ENCODE results near the gene ACTR1B. TPM values are rescaled to one million over a fixed set of nuclear protein-coding genes. Genes with fewer than 3 reads are reported as not detected.
"Not testable (repeated sequence)": the region's sequence is repeated elsewhere in the genome, so short reads cannot be mapped to it uniquely, and the experiment has no call there.

ACTR1B gene
- total RNA-seq, 1 donor from 2014 or later: 35.6 TPM

DNA sequence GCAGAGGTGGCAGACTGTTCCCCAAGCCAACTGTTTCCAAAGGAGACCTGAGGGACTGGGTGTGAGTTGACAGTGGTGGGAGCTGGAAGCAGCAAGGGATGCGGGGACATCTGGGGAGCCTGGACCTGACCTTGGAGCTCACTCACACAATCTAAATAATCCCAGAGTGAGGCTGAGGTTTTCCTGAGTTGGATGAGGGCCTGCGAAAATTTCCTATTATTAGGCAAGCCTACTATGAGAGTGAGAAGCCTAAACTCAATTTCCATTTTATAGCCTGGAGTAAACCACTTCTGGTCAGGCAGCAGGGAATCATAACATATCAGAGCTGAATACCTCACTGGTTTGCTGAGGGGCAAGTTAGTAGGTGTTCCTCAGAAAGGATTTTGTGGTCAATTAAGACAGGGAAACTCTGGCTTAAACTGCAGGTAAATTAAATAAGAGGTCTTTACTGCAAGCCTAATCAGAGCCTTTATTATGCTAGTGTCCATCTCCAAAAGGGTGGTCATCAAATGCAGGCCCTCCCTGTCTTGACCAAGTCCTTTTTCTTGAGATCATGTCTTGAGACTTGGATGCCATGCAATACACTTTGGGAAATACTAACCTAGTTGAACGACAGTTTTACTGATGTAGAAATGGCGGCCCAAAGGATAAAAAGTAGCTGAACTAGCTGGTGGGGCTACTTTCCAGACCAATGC lies 19.7 kb downstream of the ACTR1B start:
- Histone ChIP-seq H3K9me3 (ENCODE audit: insufficient read depth, low read depth, low read length) (no peaks in the 10 kb centered on the region), H3K27ac (ENCODE audit: low read depth, low read length) (no peak overlapping the region), H3K36me3 (ENCODE audit: insufficient read depth, low read length) (peaks cover 15% of the 10 kb centered on the region), H4K20me1 (ENCODE audit: insufficient read depth, low read length) (peaks cover 5% of the 10 kb centered on the region), H3K79me2 (ENCODE audit: insufficient read depth, low read length) (peaks cover 22% of the 10 kb centered on the region), H3K9ac (ENCODE audit: low read length) (no peak overlapping the region), H2AFZ (ENCODE audit: low read depth, low read length) (no peak overlapping the region), H3K27me3 (ENCODE audit: insufficient read depth, low read length) (peaks cover 2% of the 10 kb centered on the region), H3K4me1 (ENCODE audit: insufficient read depth, low read length) (peaks cover 13% of the 10 kb centered on the region), H3K4me3 (ENCODE audit: insufficient read depth, low read depth, low read length) (no peak overlapping the region), H3K4me2 (ENCODE audit: low read length) (no peak overlapping the region)
- FAIRE-seq: no peak
- H3K4me3 Mint-ChIP-seq (ENCODE audit: unreplicated experiment): peak overlapping the region; percentile 14
- no peak for DNase-seq (ENCODE audit: low read depth)
- H3K4me1 Mint-ChIP-seq (ENCODE audit: low read depth, unreplicated experiment): peaks cover 7% of the 10 kb centered on the region
- H3K36me3 Mint-ChIP-seq (ENCODE audit: low read depth, unreplicated experiment): peaks cover 2% of the 10 kb centered on the region
- H3K27me3 Mint-ChIP-seq (ENCODE audit: low read depth, unreplicated experiment): no peaks in the 10 kb centered on the region
- no peak overlapping the region for H3K27ac Mint-ChIP-seq (ENCODE audit: unreplicated experiment)
- H3K9me3 Mint-ChIP-seq (ENCODE audit: unreplicated experiment): no peaks in the 10 kb centered on the region
- TF ChIP-seq EZH2 (IDR thresholded peaks at IDR 0.05; ENCODE audit: insufficient read depth, low read length): no peak
- TF ChIP-seq, protein P1, sequence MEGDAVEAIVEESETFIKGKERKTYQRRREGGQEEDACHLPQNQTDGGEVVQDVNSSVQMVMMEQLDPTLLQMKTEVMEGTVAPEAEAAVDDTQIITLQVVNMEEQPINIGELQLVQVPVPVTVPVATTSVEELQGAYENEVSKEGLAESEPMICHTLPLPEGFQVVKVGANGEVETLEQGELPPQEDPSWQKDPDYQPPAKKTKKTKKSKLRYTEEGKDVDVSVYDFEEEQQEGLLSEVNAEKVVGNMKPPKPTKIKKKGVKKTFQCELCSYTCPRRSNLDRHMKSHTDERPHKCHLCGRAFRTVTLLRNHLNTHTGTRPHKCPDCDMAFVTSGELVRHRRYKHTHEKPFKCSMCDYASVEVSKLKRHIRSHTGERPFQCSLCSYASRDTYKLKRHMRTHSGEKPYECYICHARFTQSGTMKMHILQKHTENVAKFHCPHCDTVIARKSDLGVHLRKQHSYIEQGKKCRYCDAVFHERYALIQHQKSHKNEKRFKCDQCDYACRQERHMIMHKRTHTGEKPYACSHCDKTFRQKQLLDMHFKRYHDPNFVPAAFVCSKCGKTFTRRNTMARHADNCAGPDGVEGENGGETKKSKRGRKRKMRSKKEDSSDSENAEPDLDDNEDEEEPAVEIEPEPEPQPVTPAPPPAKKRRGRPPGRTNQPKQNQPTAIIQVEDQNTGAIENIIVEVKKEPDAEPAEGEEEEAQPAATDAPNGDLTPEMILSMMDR (IDR thresholded peaks at IDR 0.05; ENCODE audit: insufficient read depth, low read depth, low read length): no peak

DNA sequence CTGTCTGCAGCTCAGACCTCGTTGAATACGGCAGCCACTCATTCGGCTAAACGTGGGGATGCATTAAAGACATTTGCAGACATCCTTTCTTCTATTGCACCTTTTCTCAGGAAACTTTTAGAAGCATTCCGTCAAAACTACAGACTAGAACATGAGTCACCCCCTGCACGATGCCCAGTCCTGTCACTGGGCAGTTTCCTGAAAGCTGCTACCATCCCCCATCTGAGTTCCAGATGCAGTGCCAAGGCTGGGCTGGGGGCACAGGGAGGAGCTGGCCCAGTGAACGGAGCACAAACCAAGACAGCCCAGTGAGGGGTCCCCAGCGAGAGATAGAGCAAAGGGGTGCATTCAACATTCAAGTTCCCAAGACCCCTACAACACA lies 37.8 kb downstream of the ACTR1B start:
- H3K79me2 ChIP-seq (ENCODE audit: insufficient read depth, low read length); H3K27me3 ChIP-seq (ENCODE audit: insufficient read depth, low read length); H3K4me1 Mint-ChIP-seq (ENCODE audit: low read depth, unreplicated experiment); H3K4me1 ChIP-seq (ENCODE audit: insufficient read depth, low read length); H3K27ac Mint-ChIP-seq (ENCODE audit: unreplicated experiment); H3K9ac ChIP-seq (ENCODE audit: low read length); H3K4me3 ChIP-seq (ENCODE audit: insufficient read depth, low read depth, low read length); H3K4me2 ChIP-seq (ENCODE audit: low read length); DNase-seq (ENCODE audit: low read depth); H3K27ac ChIP-seq (ENCODE audit: low read depth, low read length); H3K9me3 Mint-ChIP-seq (ENCODE audit: unreplicated experiment); H3K9me3 ChIP-seq (ENCODE audit: insufficient read depth, low read depth, low read length); H3K4me3 Mint-ChIP-seq (ENCODE audit: unreplicated experiment); H3K36me3 ChIP-seq (ENCODE audit: insufficient read depth, low read length); H4K20me1 ChIP-seq (ENCODE audit: insufficient read depth, low read length); H3K36me3 Mint-ChIP-seq (ENCODE audit: low read depth, unreplicated experiment); FAIRE-seq; H2AFZ ChIP-seq (ENCODE audit: low read depth, low read length): not testable (repeated sequence)
- H3K27me3 Mint-ChIP-seq (ENCODE audit: low read depth, unreplicated experiment): peaks cover 12% of the 10 kb centered on the region

DNA sequence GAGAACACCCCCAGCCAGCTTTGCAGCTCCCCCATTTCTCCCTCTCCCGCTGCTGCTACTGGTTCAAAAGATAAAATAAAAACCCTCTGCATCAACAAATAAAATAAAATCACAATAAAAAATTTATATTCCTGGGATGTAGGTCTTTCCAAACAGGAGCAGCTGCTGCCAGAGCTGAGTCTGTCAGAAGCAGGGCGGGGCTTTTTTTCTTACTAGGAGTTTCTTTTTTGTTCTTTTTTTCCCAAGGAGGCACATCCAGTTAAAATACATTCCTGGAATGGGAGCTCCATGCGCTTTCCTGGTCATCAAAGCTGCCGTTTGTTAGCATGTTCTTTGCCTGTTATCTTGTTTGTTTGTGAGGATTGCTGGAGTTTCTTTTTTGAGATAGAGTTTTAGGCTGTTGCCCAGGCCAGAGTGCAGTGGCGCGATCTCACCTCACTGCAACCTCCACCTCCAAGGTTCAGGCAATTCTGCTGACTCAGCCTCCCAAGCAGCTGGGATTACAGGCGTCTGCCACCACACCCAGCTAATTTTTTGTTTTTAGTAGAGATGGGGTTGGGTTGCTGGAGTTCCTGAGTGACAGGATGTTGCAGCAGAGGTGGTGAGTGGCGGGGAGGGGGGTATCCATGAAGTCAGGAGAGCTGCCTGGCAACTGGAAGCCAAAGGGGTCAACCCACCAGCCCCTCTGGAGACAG lies 38.3 kb downstream of the ACTR1B start:
- H3K9ac ChIP-seq (ENCODE audit: low read length); H3K9me3 ChIP-seq (ENCODE audit: insufficient read depth, low read depth, low read length); H3K27ac Mint-ChIP-seq (ENCODE audit: unreplicated experiment); H3K79me2 ChIP-seq (ENCODE audit: insufficient read depth, low read length); H3K27me3 ChIP-seq (ENCODE audit: insufficient read depth, low read length); DNase-seq (ENCODE audit: low read depth); H3K27ac ChIP-seq (ENCODE audit: low read depth, low read length); H3K36me3 Mint-ChIP-seq (ENCODE audit: low read depth, unreplicated experiment); FAIRE-seq; H3K4me3 ChIP-seq (ENCODE audit: insufficient read depth, low read depth, low read length); H4K20me1 ChIP-seq (ENCODE audit: insufficient read depth, low read length); H3K4me3 Mint-ChIP-seq (ENCODE audit: unreplicated experiment); H3K36me3 ChIP-seq (ENCODE audit: insufficient read depth, low read length); H3K4me2 ChIP-seq (ENCODE audit: low read length); H3K4me1 Mint-ChIP-seq (ENCODE audit: low read depth, unreplicated experiment); H3K27me3 Mint-ChIP-seq (ENCODE audit: low read depth, unreplicated experiment); H2AFZ ChIP-seq (ENCODE audit: low read depth, low read length); H3K4me1 ChIP-seq (ENCODE audit: insufficient read depth, low read length); H3K9me3 Mint-ChIP-seq (ENCODE audit: unreplicated experiment): not testable (repeated sequence)

DNA sequence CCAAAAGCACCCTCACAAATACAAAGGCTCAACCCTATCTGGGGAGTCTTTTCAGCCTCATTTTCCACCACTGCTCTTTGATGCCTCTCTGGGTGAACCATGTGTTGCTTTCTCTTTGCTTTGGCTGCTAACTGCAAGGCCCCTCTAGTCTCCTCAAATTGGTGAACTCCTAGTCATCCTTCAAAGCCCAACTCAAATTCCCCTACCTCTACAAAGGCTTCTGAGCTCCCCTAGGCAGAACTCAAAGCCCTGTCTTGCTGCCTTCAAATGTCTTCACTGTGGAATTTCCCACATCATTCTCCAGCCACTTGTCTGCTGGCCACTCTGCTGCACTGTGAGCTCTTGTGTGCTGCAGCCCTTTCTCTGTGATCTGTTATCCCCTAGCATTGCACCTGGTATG lies 40.9 kb downstream of the ACTR1B start:
- not testable (repeated sequence) for H3K27me3 ChIP-seq (ENCODE audit: insufficient read depth, low read length); H3K27ac Mint-ChIP-seq (ENCODE audit: unreplicated experiment); H3K79me2 ChIP-seq (ENCODE audit: insufficient read depth, low read length); H3K4me1 ChIP-seq (ENCODE audit: insufficient read depth, low read length); H3K9me3 Mint-ChIP-seq (ENCODE audit: unreplicated experiment); DNase-seq (ENCODE audit: low read depth); H3K4me3 Mint-ChIP-seq (ENCODE audit: unreplicated experiment); H3K9ac ChIP-seq (ENCODE audit: low read length); H3K27me3 Mint-ChIP-seq (ENCODE audit: low read depth, unreplicated experiment); H3K9me3 ChIP-seq (ENCODE audit: insufficient read depth, low read depth, low read length); H2AFZ ChIP-seq (ENCODE audit: low read depth, low read length); H3K36me3 ChIP-seq (ENCODE audit: insufficient read depth, low read length); H3K36me3 Mint-ChIP-seq (ENCODE audit: low read depth, unreplicated experiment); H4K20me1 ChIP-seq (ENCODE audit: insufficient read depth, low read length); FAIRE-seq; H3K4me2 ChIP-seq (ENCODE audit: low read length); H3K27ac ChIP-seq (ENCODE audit: low read depth, low read length); H3K4me3 ChIP-seq (ENCODE audit: insufficient read depth, low read depth, low read length)
- peaks cover 15% of the 10 kb centered on the region for H3K4me1 Mint-ChIP-seq (ENCODE audit: low read depth, unreplicated experiment)

DNA sequence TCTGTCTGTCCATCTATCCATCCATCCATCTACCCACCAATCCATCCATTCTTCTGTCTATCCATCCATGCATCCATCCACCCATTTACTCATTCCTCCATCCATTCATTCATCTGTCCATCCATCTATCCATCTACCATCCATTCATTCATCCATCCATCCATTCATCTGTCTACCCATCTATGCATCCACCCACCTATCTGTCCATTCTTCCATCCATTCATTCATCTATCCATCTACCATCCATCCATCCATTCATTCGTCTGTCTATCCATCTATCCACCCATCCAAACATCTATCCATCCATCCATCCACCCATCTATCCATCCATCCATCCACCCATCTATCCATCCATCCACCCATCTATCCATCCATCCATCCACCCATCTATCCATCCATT lies 43.4 kb downstream of the ACTR1B start:
- not testable (repeated sequence) for H3K36me3 ChIP-seq (ENCODE audit: insufficient read depth, low read length); H3K9ac ChIP-seq (ENCODE audit: low read length); H3K79me2 ChIP-seq (ENCODE audit: insufficient read depth, low read length); FAIRE-seq; H3K27me3 ChIP-seq (ENCODE audit: insufficient read depth, low read length); H3K9me3 ChIP-seq (ENCODE audit: insufficient read depth, low read depth, low read length); H3K9me3 Mint-ChIP-seq (ENCODE audit: unreplicated experiment); H3K4me3 ChIP-seq (ENCODE audit: insufficient read depth, low read depth, low read length); H3K36me3 Mint-ChIP-seq (ENCODE audit: low read depth, unreplicated experiment); H3K4me3 Mint-ChIP-seq (ENCODE audit: unreplicated experiment); H3K27me3 Mint-ChIP-seq (ENCODE audit: low read depth, unreplicated experiment); H2AFZ ChIP-seq (ENCODE audit: low read depth, low read length); H3K4me2 ChIP-seq (ENCODE audit: low read length); H4K20me1 ChIP-seq (ENCODE audit: insufficient read depth, low read length); H3K27ac ChIP-seq (ENCODE audit: low read depth, low read length); H3K27ac Mint-ChIP-seq (ENCODE audit: unreplicated experiment); DNase-seq (ENCODE audit: low read depth); H3K4me1 ChIP-seq (ENCODE audit: insufficient read depth, low read length)
- H3K4me1 Mint-ChIP-seq (ENCODE audit: low read depth, unreplicated experiment): peaks cover 15% of the 10 kb centered on the region

All from astrocyte (in vitro differentiated cells and primary cell).